HK-2 (cell line): ENCODE measurements around the gene UGT1A1.

Experiments
- DNase-seq: peaks from one replicate; pipeline ENCODE4 v3.0.0-alpha.2; 2018; ENCODE audit not compliant: unreplicated experiment

Gene UGT1A1

GRCh38 chr2:233798335-233799086 lies 38.4 kb downstream of the UGT1A1 start:
- no peak for DNase-seq

- no peak for DNase-seq
Measured at GRCh38 chr2:233799087-233799665, 39.1 kb downstream of the UGT1A1 start.

- no peak for DNase-seq
Measured at GRCh38 chr2:233799716-233800115, 39.6 kb downstream of the UGT1A1 start.

DNA sequence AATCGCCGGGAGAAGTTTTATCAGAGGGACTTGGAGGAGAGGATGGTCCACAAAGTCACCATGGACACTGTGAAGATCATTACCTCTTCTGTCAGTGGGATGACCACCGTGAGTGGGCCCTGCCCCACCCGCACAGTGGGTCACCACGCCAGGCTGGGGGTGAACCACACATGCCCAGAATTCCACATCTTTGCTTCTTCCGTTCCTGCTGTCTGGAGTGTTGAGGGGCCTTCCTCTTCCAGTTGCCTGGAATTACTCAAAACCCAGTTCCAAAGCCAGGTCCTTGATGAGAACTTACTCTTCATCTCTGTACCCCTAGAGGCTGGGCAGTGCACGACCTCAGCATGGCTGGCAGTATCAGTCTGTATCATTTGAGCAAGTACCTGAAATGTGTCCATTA lies 40.1 kb downstream of the UGT1A1 start:
- DNase-seq, result no peak

- peak; percentile 7 for DNase-seq
Measured at GRCh38 chr2:233801357-233802131, 41.5 kb downstream of the UGT1A1 start.

DNA sequence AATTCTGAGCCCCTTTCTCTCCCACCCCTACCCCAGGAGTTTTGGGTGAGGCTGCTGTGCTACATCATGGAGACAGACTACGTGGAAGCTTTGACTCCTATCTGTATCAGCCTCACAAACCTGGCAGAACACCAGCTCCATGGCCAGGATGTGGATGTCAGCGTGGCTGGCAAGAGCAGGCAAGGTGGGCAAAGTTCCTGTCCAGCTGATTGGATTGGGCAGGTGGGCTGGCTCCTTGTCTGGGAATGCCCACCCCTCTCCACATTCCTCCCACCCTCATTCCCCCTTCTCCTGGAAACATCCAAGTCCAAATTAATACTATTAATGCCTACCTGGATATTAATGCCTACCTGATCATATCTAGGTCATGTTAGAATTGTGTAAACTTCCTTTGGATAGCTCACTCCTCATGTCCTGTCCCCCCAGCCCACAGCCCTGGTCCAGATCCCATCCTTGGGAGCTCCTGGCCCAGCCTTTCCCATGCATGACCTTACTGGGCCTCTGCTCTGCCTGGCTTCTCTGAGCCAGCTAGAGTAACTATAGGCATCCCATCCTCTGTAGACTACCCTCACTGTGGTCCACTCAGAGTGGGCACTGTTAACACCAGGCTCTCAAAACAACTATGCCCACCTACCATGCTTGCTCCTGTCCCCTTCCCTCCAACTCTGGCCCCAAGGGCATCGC lies 42.2 kb downstream of the UGT1A1 start:
- DNase-seq, result no peak

DNA sequence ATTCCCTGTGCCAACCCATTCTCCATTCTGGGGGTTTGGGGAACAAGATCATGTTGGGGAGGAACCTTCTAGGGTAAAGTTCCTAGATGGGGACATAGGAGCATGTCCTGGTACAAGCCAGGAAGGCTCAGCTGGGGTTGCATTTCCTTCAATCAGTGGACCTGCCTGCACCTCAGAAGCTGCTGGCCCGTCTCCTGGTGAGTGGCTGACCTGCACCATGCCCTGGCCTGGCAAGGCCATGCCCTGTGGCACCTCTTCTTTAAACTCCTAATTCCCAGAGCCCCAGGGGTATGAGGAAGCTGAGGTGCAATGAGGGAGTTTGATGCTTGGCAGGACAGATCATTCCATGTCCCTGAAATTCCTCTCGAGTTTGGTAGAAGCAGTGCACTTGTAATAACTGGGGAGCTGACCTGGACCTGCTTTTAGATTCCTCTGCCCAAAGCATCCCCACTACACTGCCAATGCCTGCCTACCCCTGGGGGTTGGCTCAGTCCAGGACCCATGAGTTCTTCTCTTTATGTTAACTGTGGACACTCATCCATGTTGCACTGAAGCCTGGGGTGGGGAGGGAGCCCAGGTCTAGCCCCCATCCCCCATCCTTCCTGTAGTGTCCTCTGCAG lies 43.3 kb downstream of the UGT1A1 start:
- DNase-seq, result no peak

DNA sequence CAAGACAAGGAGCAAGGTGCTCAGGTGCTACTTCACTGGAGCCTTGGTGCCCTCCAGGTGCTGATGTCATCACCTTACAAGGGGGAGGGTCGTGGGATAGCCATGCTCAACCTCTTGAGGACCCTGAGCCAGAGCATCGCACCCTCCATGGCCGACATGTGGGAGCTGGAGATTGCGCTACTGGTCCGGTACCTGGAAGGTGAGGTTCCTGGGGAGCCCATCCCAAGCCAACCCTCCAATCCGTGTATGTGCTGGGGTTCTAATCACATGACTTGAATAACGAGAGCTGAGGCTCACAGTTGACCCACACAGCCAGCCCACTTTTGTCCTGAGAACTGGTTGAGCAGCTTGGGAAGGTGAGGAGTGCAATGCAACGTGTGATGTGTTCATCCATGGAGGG lies 43.9 kb downstream of the UGT1A1 start:
- no peak for DNase-seq

DNA sequence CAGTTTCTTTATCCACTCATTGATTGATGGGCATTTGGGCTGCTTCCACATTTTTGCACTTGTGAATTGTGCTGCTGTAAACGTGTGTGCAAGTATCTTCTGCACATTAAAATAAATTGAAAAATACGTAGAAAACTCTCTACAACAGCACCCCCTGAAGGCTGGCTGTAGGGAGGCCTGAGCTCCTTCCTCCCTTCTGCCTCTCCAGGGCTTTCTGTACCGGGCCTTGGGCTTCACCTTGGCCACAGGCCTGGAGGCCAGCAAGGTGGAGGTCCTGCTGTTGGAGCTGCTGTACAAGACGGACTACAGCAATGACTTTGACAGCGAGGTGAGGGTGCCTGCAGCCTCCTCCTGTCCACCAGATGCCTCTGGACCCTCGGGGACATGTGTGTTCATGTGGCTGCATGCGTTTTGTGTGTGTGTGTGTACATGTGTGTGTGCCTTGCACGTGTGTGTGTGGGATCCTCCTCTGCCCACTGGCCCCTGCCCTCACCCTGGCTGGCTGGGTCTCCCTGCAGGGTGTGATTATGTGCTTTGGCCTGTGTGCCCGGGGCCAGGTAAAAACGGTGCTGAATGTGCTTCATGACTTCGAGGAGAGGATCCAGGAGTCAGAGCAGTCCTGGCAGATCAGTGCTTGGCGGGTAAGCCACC lies 47.3 kb downstream of the UGT1A1 start:
- DNase-seq, result no peak

- DNase-seq, result no peak
Measured at GRCh38 chr2:233807966-233808935, 48.2 kb downstream of the UGT1A1 start.

DNA sequence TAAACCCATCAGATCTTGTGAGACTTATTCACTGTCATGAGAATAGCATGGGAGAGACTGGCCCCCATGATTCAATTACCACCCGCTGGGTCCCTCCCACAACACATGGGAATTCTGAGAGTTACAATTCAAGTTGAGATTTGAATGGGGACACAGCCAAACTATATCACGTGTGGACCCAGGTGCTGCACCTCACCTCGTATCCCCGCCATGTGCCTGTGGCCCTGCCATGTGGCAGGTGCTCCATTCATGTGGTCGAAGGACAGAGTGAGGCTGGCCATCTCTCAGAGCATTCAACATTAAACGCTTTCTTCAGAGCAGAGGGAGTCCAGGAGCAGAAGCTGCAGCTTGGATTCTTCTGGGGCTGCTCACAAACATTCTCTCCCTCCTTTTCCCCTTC lies 50.3 kb downstream of the UGT1A1 start:
- no peak for DNase-seq

- DNase-seq, result no peak
Measured at GRCh38 chr2:233811087-233811486, 51.0 kb downstream of the UGT1A1 start.

DNA sequence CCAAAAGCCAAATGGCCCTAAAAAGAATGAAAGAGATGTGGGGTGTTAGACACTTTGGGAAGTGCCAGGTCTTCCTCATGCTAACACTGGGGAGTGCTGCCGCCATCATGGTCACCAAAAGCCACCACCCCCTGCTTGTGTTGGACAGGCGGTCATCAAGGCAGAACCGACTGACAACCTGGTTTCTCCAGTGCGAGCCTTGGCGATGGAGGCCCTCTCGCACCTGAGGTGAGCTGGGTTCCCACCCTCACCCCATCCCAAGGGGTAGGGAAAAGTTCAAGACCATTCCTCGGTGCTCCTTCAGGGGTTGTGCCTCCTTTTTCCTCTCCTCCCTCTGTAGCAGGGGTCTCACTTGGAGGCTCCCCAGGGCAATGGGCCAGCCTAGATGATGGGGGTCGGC lies 51.7 kb downstream of the UGT1A1 start:
- no peak for DNase-seq

DNA sequence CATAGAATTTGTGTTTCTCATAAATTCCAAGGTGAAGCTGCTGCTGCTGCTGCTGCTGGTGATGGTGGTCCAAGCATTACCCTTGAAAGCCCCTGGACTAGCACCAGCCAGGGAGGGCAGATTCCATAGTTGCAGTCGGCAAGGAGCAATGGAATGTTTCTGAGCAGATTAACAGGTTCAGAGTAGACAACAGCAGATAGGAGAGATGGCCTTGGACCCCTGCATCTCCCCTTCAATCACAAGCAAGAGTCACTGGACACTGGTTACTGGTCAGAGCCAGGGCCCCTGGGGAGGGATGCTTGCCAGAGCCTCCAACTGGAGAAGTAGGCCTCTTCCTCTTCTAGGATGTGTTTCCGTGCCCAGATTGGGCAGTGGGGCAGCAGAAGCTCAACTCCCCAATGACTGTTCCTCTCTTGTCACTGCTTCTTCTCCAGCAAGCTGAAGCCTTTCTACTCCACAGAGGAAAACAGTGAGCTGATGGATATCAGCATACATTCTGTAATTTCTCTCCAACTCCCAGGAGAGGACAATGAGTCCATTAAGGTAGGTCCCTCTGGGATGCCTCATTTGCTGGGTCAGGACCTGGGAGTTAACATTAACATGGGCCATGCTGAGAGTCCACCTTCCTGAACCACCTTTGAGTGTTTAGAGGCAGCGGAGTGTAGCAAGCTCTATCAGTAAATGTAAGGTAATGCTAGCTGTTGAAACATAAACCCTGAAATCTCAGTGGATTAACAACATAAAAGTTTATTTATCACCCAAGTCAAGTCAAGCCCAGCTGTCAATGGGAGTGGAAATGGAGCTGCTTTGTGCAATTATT lies 53.4 kb downstream of the UGT1A1 start:
- no peak for DNase-seq

- no peak for DNase-seq
Measured at GRCh38 chr2:233814056-233814835, 54.2 kb downstream of the UGT1A1 start.

GRCh38 chr2:233815861-233816260 lies 55.8 kb downstream of the UGT1A1 start:
- no peak for DNase-seq

- DNase-seq, result no peak
Measured at GRCh38 chr2:233816334-233816733, 56.3 kb downstream of the UGT1A1 start.

DNA sequence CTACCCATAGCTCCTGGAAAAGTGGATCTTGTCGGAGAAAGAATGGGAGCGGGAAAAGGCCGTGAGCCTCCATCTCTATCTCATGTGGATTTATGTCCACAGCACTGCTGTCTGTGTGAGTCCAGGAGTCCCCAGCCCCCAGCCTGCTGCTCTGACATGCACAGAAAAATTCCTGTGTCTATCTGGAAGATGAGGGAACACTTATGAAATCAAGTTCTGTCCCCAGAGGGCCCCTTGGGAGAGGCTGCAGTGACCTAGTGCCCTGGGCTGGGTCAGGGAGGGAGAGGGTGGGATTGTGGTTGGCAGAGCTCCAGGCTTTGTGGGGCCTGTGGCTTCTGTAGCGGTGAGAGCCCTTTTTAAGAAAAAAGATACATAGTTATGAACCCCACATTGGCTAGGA lies 56.7 kb downstream of the UGT1A1 start:
- no peak for DNase-seq
